Activated CD4-positive, alpha-beta T cell treated with anti-CD3 and anti-CD28 coated beads for 24 hours (primary cell): Measurements from ENCODE around the gene RPL27A.

Source experiments
- DNase-seq, 2 donors: peaks; one replicate each; pipeline ENCODE4 v3.0.0-alpha.2; 2020; ENCODE audit warnings: low read depth in 2 of 2

RPL27A gene

DNA sequence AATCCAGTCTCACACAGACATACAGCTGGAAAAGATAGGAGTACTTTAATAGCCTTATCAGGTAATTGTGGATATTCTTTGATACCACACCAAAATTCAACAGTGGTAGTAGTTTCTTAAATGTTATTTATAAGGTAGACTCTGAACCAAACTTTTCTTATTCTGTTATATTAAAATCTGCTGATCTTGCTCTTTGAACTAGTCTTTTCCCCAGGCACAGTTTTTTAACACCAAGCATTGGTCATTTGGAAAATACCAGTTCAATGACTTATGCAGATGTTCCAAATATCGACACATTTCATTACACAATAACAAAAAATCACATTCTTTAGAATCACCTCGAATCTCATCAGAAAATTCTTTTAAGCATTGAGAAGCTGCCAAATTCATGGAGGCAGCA, 7.7 kb upstream of the RPL27A start:
- DNase-seq: no peak

GRCh38 chr11:8676458-8676857, 6.1 kb upstream of the RPL27A start:
- no peak for DNase-seq

DNA sequence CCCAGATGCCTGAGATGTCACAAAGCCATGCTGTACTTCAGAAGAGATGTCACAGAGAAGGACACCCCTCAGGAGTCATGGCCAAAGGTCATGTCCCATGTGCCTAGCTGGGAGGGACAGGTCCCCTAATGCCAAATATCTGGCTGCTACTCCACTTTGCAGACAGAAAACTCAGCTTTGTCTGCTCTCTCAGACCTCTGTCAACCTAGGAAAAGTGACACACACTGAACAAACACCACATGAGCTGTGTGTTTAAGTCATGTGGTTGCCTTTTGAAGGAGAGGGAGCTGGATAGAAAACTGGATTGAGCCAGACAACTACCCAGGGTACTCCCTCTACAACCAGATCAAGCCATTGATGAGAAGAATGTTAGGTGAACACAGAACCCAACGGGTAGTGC, 3.6 kb upstream of the RPL27A start:
- DNase-seq: no peak

DNA sequence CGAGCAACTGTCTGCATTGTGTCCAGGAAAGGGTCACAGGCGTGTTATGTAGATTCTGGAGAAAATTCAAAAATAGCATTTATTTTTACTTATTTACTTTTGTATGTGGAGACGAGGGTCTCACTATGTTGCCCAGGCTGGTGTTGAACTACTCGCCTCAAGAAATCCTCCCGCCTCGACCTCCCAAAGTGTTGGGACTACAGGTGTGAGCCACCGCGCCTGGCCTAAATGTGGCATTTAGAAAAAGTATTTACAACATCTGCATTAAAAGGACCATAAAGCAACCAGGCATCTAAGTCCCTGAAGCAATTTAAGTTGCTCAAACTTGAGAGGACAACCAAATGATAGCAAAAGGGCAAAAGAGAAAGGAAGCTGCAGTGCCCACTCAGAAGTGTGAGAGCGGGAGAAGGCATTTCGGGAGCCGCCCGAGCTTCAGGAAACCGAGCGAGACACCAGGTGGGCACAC, 722 bp upstream of the RPL27A start:
- DNase-seq: no peak

DNA sequence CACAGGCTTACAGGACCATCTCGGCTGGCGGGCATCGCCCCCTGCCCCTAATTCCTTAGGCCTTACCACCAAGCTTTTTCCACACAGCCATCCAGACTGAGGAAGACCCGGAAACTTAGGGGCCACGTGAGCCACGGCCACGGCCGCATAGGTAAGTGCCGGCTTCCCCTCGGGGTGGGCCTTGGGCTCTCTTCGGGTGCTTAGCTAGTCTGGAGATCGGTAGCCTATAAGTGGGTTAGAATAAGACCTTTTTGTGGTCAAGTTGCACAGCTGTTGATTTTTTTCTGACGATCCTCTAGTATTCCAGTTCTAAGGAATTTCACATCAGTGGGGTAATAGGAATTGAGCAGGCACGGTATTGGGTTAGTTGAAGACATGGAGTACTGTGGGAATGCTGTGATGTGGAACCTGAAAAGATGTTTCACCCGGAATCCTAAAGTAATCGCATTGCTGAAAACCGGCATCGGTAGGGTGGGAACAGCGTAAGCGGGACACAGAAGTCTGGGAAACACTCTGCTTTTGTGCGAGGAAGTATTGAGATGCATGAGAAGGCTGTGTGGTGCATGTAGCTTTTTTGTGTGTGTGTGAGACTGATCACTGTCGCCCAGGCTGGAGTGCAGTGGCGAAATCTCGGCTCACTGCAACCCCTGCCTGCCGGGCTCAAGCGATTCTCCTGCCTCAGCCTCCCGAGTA, 669 bp downstream of the RPL27A start:
- DNase-seq: no peak

DNA sequence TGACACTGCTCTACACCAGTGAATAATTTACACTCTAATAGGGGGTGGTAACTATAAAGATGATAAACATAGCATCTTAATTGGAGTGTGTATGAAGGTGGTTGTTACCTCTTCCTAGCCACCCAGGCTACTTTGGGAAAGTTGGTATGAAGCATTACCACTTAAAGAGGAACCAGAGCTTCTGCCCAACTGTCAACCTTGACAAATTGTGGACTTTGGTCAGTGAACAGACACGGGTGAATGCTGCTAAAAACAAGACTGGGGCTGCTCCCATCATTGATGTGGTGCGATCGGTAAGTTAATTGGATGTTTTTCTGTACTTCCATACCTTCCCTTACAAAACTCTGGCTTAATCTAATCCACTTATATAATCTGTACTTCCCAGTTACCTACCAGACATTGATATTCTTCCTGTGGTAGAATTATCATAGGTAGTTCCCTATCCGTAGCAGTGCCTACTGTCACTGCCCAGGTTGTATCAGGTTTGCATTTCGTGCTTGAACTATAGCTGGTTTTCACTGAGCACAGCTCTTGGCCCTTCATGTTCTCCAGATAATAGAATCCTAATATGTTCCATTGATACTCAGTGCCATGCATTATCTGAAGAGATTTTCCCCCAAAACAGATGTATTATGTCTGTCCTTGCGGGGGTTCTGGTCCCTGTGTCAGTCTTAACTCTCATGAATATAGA, 2.2 kb downstream of the RPL27A start:
- DNase-seq: no peak

DNA sequence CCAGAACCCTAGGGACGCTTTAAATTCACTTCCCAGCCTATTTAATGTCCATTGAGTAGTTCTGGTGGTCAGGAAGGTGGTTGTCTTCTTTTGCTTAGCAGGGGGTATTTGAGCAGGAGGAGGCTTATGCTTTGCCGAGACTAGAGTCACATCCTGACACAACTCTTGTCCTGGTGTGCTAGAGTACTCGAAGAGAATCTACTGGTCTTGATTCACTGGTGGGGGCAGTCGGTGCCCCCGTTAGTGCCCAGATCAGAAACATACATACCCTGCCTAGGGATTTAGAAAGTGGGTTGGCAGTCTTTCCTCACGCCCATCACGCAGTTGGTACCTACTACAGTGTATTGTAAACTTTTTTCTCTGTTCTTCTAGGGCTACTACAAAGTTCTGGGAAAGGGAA, 2.7 kb downstream of the RPL27A start:
- no peak for DNase-seq

GRCh38 chr11:8685820-8686219, 3.2 kb downstream of the RPL27A start:
- DNase-seq: no peak

- no peak for DNase-seq
Measured at GRCh38 chr11:8686325-8686724, 3.7 kb downstream of the RPL27A start.

DNA sequence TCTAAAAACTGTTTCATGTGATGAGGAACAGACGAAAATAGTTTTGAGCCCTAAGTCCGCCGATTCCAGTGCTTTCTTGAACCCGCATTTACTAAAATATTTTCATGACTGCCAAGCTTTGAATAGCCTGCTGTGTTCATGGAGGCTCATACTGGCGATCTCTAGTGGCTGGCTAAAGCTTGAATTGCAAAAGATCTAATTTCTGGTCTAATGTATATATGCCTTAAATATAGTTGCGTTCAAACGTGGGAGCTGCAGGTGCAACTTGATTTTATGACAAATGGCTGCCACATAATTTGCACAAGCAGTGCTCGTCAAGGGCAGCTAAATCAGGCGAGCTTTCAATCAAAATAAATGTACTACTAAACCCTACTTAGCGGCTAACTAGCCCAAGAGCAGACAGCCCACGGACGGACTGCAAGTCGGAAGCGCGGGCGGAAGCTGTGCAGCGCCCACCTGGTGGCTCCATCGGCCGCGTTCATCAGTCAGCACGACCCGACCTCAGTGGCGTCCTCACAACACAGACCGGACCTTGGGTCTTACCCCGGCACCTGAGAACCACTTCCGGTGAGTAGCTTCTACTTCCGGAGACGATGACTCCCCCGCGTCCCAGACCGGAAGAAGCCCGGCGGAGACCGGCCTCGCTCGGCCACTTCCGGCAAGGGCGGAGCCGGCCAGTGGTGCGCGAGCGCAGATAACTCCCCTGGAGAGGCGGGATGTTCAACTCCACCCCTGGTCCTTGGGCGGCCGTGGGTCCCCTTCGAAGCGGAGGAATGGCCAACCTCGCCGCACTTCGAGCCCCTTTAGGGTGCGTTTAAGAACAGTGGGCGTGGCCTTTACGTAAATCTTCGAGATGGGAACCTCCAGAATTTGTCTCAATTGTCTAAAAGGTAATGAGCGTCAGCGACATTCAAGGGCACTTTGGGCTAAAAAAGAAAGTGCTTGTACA, 6.1 kb downstream of the RPL27A start:
- peak; percentile 76 to 79 for DNase-seq

- DNase-seq: no peak
Measured at GRCh38 chr11:8689726-8690255, 7.2 kb downstream of the RPL27A start.

GRCh38 chr11:8690374-8691342, 8.1 kb downstream of the RPL27A start:
- DNase-seq: no peak

- no peak for DNase-seq
Measured at GRCh38 chr11:8691601-8692000, 9.0 kb downstream of the RPL27A start.

- DNase-seq: no peak
Measured at GRCh38 chr11:8692417-8692816, 9.8 kb downstream of the RPL27A start.

DNA sequence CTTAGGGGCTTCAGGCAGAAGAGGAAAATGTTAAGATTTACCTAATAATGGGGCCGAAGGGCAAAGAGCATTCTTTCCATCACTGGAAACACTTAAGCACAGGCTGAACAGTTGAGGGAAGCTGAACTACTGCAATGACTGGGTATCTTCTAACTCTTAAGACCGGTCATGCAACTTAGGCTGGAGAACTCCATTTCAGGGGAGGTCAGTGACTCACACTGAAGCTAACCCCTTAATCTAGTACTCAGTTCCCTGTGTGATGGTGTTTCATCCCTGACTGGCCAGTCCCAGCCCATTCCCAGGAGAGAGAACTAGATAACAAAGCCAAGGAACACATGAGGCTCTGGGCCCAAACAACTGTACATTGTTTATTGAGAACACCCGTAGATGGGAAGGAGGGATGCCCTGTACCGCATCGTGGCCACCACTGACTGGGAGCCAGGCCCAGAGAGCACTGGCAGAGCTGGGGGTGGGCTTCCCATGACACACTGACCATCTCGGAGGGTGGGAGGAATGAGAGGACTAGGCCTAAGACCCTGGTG, 10.5 kb downstream of the RPL27A start:
- no peak for DNase-seq

GRCh38 chr11:8693555-8693954, 11.0 kb downstream of the RPL27A start:
- no peak for DNase-seq

DNA sequence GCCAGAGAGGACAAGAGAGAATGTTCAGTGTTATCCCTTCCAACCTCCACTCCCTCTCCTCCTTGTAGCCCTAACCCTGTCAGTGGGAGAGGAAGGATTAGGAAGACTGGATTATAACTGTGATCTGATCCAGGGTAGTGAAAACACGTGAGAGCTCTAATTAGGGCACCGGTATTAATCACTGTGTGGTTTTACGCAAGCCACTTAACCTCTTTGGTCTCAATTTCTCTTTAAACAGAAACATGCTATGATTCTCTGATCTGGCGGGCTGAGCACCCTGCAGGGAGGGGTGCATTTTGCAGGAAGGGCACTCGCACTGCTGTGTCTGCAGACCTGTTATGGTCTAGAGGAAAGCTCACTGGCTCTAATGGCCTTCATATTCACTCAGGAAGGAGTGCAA, 11.5 kb downstream of the RPL27A start:
- no peak for DNase-seq

GRCh38 chr11:8697054-8697453, 14.5 kb downstream of the RPL27A start:
- no peak for DNase-seq

GRCh38 chr11:8698379-8698851, 15.8 kb downstream of the RPL27A start:
- DNase-seq: no peak

DNA sequence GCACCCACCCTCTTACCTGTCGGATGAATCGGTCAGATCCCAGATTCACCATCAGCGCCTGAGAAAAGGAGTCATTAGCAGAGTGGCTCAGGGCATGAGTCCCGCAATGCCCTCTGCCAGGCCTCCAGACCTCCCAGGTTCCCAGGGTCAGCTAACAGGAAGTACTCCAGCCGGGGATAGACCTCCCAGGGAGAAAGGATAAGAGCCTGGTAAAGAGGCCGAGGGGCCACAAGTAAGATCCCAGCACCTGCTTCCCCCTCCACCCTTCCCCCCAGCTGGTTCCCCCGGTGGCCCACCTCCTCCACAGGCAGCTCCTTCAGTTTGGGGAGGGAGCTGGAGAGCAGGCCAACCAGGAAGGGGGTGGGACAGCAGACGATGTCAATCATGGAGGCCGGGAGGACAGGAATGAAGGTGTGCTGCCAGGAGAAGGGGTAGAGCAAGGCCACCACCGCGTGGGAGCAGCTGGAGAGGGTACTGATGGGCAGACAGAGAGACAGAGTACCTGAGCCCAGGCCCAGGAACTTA, 16.4 kb downstream of the RPL27A start:
- DNase-seq: no peak
